Liver (tissue), 9 donors: ENCODE measurements around the gene PLCL1. TPM values are rescaled to one million over a fixed set of nuclear protein-coding genes. Genes with fewer than 3 reads are reported as not detected.
A peak's percentile ranks its signal among the peaks of the same experiment; 100 is the strongest.

Source experiments
- DNase-seq: peaks from one replicate; pipeline ENCODE4 v3.0.0-alpha.2; 2017; ENCODE audit warnings: low spot score
- H3K27ac ChIP-seq, 2 donors: one replicate each; pipeline ENCODE4 v1.7.0; 2013; ENCODE audit warnings: inconsistent platforms in 2 of 2, low read length in 2 of 2, control low read depth in 1 of 2, low read depth in 1 of 2, mild to moderate bottlenecking in 1 of 2
- H3K27me3 ChIP-seq, 4 donors: one replicate each; pipeline versions ENCODE4 v1.6.1 to v1.7.0; 2013; ENCODE audit warnings: low read length in 3 of 4, inconsistent platforms in 1 of 4, mild to moderate bottlenecking in 1 of 4, moderate library complexity in 1 of 4; ENCODE audit not compliant: control insufficient read depth in 4 of 4, insufficient read depth in 4 of 4
- H3K36me3 ChIP-seq, 4 donors: one replicate each; pipeline versions ENCODE4 v1.6.1 to v1.7.0; 2013; ENCODE audit warnings: low read length in 3 of 4, mild to moderate bottlenecking in 3 of 4, low read depth in 1 of 4, moderate library complexity in 1 of 4; ENCODE audit not compliant: control insufficient read depth in 4 of 4, insufficient read depth in 3 of 4
- H3K4me1 ChIP-seq, 4 donors: one replicate each; pipeline versions ENCODE4 v1.6.1 to v1.7.0; 2013; ENCODE audit warnings: low read length in 3 of 4, mild to moderate bottlenecking in 3 of 4, moderate library complexity in 1 of 4; ENCODE audit not compliant: control insufficient read depth in 4 of 4, insufficient read depth in 4 of 4
- H3K4me3 ChIP-seq, 3 donors: one replicate each; pipeline versions ENCODE4 v1.6.1 to v1.7.0; 2013; ENCODE audit warnings: low read length in 3 of 3, control low read depth in 1 of 3, low read depth in 1 of 3, mild to moderate bottlenecking in 1 of 3
- H3K9ac ChIP-seq, 2 donors: one replicate each; pipeline ENCODE4 v1.7.0; 2013; ENCODE audit warnings: low read length in 2 of 2, mild to moderate bottlenecking in 2 of 2, moderate library complexity in 2 of 2, control low read depth in 1 of 2, low read depth in 1 of 2
- H3K9me3 ChIP-seq, 4 donors: one replicate each; pipeline versions ENCODE4 v1.6.1 to v1.7.0; 2013; ENCODE audit warnings: low read length in 3 of 4; ENCODE audit not compliant: control insufficient read depth in 4 of 4
- CTCF ChIP-seq: fragments of 150-350 bp; IDR thresholded peaks from 2 replicates; pipeline ENCODE4 v1.5.1; 2017; ENCODE audit warnings: improper control_type of control experiment, low read depth, low read length; ENCODE audit not compliant: missing input control
- EGR1 ChIP-seq, 2 donors: IDR thresholded peaks; 2 replicates each; pipeline ENCODE4 v1.6.1; 2016 to 2018; ENCODE audit warnings: antibody characterized with exemption in 2 of 2, low read depth in 2 of 2
- FOXA1 ChIP-seq: IDR thresholded peaks from 2 replicates; pipeline ENCODE4 v1.6.1; 2016; ENCODE audit warnings: antibody characterized with exemption
- FOXA2 ChIP-seq: IDR thresholded peaks from 2 replicates; pipeline ENCODE4 v1.6.1; 2016; ENCODE audit warnings: antibody characterized with exemption
- GABPA ChIP-seq, 2 donors: IDR thresholded peaks in 1 of 2; conservative IDR thresholded peaks in 1 of 2; 2 replicates each; pipeline ENCODE4 v1.6.1; 2016; ENCODE audit warnings: antibody characterized with exemption in 2 of 2, mild to moderate bottlenecking in 1 of 2, moderate library complexity in 1 of 2
- HNF4A ChIP-seq, 2 donors: conservative IDR thresholded peaks; 2 replicates each; pipeline ENCODE4 v1.6.1; 2016; ENCODE audit warnings: antibody characterized with exemption in 2 of 2, mild to moderate bottlenecking in 2 of 2
- HNF4G ChIP-seq: IDR thresholded peaks from 2 replicates; pipeline ENCODE4 v1.6.1; 2016; ENCODE audit warnings: antibody characterized with exemption
- JUND ChIP-seq, 2 donors: IDR thresholded peaks; 2 replicates each; pipeline ENCODE4 v1.6.1; 2016; ENCODE audit warnings: antibody characterized with exemption in 2 of 2
- MAX ChIP-seq: IDR thresholded peaks from 2 replicates; pipeline ENCODE4 v1.6.1; 2016; ENCODE audit warnings: antibody characterized with exemption
- NR2F2 ChIP-seq: IDR thresholded peaks from 2 replicates; pipeline ENCODE4 v1.6.1; 2016; ENCODE audit warnings: antibody characterized with exemption
- RAD21 ChIP-seq, 2 donors: IDR thresholded peaks; 2 replicates each; pipeline ENCODE4 v1.6.1; 2016; ENCODE audit warnings: antibody characterized with exemption in 2 of 2, mild to moderate bottlenecking in 2 of 2
- RXRA ChIP-seq, 2 donors: IDR thresholded peaks; 2 replicates each; pipeline ENCODE4 v1.6.1; 2017 to 2018; ENCODE audit warnings: antibody characterized with exemption in 2 of 2, mild to moderate bottlenecking in 1 of 2
- SP1 ChIP-seq: IDR thresholded peaks from 2 replicates; pipeline ENCODE4 v1.6.1; 2018; ENCODE audit warnings: antibody characterized with exemption, mild to moderate bottlenecking
- TAF1 ChIP-seq: conservative IDR thresholded peaks from 2 replicates; pipeline ENCODE4 v1.6.1; 2016; ENCODE audit warnings: antibody characterized with exemption, mild to moderate bottlenecking
- YY1 ChIP-seq: IDR thresholded peaks from 2 replicates; pipeline ENCODE4 v1.6.1; 2016; ENCODE audit warnings: antibody characterized with exemption, mild to moderate bottlenecking
- WGBS: extraction: QIAGEN DNeasy Blood & Tissue Kit; methylation state at CpG from one replicate; pipeline ENCODE4 v1.1.7; 2013; 5-methylcytosine and 5-hydroxymethylcytosine counted together
- polyA plus RNA-seq, 2 donors: library from polyadenylated mRNA; stranded (reverse) in 1 of 2; unstranded in 1 of 2; fragments of 200-250 nt in 1 of 2; fragments of >200 nt in 1 of 2; fragmentation: Nextera tagmentation in 1 of 2; extraction: Ambion mirVana in 1 of 2; gene quantifications; one replicate each; pipeline versions ENCODE4 v1.2.1 to v1.2.3, GENCODE V29; 2013 to 2015
- total RNA-seq, 2 donors: library from RNA; depleted of rRNA; stranded (reverse); fragments of >200 nt; gene quantifications; one replicate each; pipeline ENCODE4 v1.2.3, GENCODE V29; 2014
- TF ChIP-seq, protein P1 (sequence below): IDR thresholded peaks from 2 replicates; pipeline ENCODE4 v1.6.1; 2016; ENCODE audit warnings: antibody characterized with exemption, mild to moderate bottlenecking
- TF ChIP-seq, protein P2 (sequence below): IDR thresholded peaks from 2 replicates; pipeline ENCODE4 v1.6.1; 2016; ENCODE audit warnings: antibody characterized with exemption
- donor health status: healthy.
- donor health status: healthy.
- donor health status: healthy.
- donor health status: healthy.
- donor health status: healthy.

PLCL1 gene
- total and polyA plus RNA-seq, 4 donors = 0.08 to 0.59 (median 0.31) TPM

DNA sequence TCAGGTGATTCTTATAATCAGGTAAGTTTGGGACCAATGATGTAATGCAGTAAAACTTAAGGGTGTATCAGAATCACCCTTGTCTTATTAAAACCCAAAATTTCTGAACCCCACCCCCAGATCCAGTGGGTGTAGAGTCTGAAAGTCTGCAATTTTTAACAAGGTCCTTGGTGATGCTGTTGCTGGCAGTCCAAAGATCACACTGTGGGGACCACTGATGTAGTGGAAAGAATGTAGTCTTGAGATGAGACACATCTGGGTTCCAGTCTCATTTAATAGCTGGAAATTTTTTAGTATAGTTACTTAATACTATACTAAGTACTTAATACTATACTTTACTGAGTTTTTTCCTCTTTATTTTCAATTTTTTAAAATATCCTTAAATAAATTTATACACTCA lies 258.4 kb downstream of the PLCL1 start (continued):
- TF ChIP-seq, protein P1, sequence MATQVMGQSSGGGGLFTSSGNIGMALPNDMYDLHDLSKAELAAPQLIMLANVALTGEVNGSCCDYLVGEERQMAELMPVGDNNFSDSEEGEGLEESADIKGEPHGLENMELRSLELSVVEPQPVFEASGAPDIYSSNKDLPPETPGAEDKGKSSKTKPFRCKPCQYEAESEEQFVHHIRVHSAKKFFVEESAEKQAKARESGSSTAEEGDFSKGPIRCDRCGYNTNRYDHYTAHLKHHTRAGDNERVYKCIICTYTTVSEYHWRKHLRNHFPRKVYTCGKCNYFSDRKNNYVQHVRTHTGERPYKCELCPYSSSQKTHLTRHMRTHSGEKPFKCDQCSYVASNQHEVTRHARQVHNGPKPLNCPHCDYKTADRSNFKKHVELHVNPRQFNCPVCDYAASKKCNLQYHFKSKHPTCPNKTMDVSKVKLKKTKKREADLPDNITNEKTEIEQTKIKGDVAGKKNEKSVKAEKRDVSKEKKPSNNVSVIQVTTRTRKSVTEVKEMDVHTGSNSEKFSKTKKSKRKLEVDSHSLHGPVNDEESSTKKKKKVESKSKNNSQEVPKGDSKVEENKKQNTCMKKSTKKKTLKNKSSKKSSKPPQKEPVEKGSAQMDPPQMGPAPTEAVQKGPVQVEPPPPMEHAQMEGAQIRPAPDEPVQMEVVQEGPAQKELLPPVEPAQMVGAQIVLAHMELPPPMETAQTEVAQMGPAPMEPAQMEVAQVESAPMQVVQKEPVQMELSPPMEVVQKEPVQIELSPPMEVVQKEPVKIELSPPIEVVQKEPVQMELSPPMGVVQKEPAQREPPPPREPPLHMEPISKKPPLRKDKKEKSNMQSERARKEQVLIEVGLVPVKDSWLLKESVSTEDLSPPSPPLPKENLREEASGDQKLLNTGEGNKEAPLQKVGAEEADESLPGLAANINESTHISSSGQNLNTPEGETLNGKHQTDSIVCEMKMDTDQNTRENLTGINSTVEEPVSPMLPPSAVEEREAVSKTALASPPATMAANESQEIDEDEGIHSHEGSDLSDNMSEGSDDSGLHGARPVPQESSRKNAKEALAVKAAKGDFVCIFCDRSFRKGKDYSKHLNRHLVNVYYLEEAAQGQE = no peak
- no peak for TF ChIP-seq HNF4A (conservative IDR thresholded peaks at IDR 0.05)
- TF ChIP-seq FOXA1 = no peak
- no peak for TF ChIP-seq YY1
- TF ChIP-seq HNF4G = no peak

GRCh38 chr2:198063242-198063641 lies 258.8 kb downstream of the PLCL1 start:
- no peak overlapping the region for H3K9ac ChIP-seq
- TF ChIP-seq YY1 (no peak), FOXA1 (no peak), GABPA (IDR thresholded peaks at IDR 0.05 in 1 of 2, conservative IDR thresholded peaks at IDR 0.05 in 1 of 2) (no peak), MAX (no peak), FOXA2 (peak; percentile 15), TAF1 (no peak), SP1 (no peak), NR2F2 (no peak), HNF4G (no peak), RXRA (IDR thresholded peaks at IDR 0.05) (no peak), JUND (IDR thresholded peaks at IDR 0.05) (no peak), HNF4A (conservative IDR thresholded peaks at IDR 0.05) (peak in 1 of 2 donors; percentile 12), RAD21 (IDR thresholded peaks at IDR 0.05) (no peak)
- WGBS = 46% methylated on average over 1 of the region's 1 CpG
- no peaks in the 10 kb centered on the region for H3K36me3 ChIP-seq
- DNase-seq = no peak
- peaks cover 0 to 8% (median 3%) of the 10 kb centered on the region in 4 donors for H3K4me1 ChIP-seq
- H3K9me3 ChIP-seq = peaks cover 0 to 1% (median 0%) of the 10 kb centered on the region in 4 donors
- no peak overlapping the region for H3K27ac ChIP-seq
- no peak overlapping the region for H3K4me3 ChIP-seq
- no peaks in the 10 kb centered on the region for H3K27me3 ChIP-seq

DNA sequence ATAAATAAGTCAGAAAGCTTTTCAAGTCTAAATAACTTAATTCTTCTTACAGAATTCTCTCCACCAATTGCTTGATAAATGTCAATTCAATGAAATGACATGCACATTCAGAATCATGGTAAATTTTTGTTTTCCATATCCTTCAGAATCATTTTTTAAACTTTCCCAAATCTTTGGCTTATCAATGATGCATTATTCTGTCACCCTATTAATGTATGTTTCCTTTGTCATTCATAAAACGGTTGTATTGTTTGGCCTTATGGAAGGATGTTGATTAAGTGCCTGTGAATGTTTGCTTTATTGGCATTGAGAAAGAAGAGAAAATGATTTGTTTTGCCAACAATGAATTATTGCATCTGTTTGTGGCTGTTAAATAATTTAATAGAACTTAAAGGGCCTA lies 260.9 kb downstream of the PLCL1 start:
- no peaks in the 10 kb centered on the region for H3K27me3 ChIP-seq
- no peaks in the 10 kb centered on the region for H3K36me3 ChIP-seq
- no peak overlapping the region for H3K27ac ChIP-seq
- DNase-seq = no peak
- H3K9ac ChIP-seq = no peak overlapping the region
- H3K9me3 ChIP-seq = no peaks in the 10 kb centered on the region
- 68% methylated on average over 1 of the region's 1 CpG for WGBS
- H3K4me3 ChIP-seq = no peak overlapping the region
- H3K4me1 ChIP-seq = peaks cover 0 to 8% (median 3%) of the 10 kb centered on the region in 4 donors
- no peak for TF ChIP-seq HNF4A (conservative IDR thresholded peaks at IDR 0.05)
- no peak for TF ChIP-seq NR2F2
- no peak for TF ChIP-seq EGR1 (IDR thresholded peaks at IDR 0.05; ENCODE audit: low read depth in 2 of 2)
- TF ChIP-seq HNF4G = no peak
- TF ChIP-seq FOXA1 = no peak
- TF ChIP-seq RXRA (IDR thresholded peaks at IDR 0.05) = no peak
- TF ChIP-seq YY1 = no peak
- TF ChIP-seq CTCF = no peak
- TF ChIP-seq RAD21 (IDR thresholded peaks at IDR 0.05) = no peak
- no peak for TF ChIP-seq MAX
- TF ChIP-seq, protein P2, sequence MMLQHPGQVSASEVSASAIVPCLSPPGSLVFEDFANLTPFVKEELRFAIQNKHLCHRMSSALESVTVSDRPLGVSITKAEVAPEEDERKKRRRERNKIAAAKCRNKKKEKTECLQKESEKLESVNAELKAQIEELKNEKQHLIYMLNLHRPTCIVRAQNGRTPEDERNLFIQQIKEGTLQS = no peak
